Measurements from ENCODE around the gene ZNF223. TPM values are rescaled to one million over a fixed set of nuclear protein-coding genes. Genes with fewer than 3 reads are reported as not detected.

ZNF223 gene
- total RNA-seq (2014; rRNA removed; shearing (Covaris generic)), result 3.5 and 8.1 TPM in 2 replicates

GRCh38 chr19:44051650-44052402, at the start of gene ZNF223:
TSS of gene ZNF223 (plus strand) at chr19:44052036. CDS start at chr19:44055177, 3,141 bp downstream.
- Histone ChIP-seq H3K4me3 (ENCODE audit: insufficient read depth, low read depth, low read length) (peak within 1 kb of the TSS; percentile 79), H3K27me3 (ENCODE audit: control insufficient read depth, insufficient read depth, low read length) (0 out of 2 replicates have a peak, but pooled peaks cover 2% of the 10 kb centered on the region), H3K36me3 (replicated peaks; ENCODE audit: control insufficient read depth, insufficient read depth, low read length) (no peaks in the 10 kb centered on the region)
- DNase-seq, result peak; percentile 94

- Histone ChIP-seq H3K36me3 (replicated peaks; ENCODE audit: control insufficient read depth, insufficient read depth, low read length) (no peaks in the 10 kb centered on the region), H3K27me3 (ENCODE audit: control insufficient read depth, insufficient read depth, low read length) (no peaks in the 10 kb centered on the region; the same call in 1 of the 2 replicates), H3K4me3 (ENCODE audit: insufficient read depth, low read depth, low read length) (peak overlapping the region; percentile 62)
- no peak for DNase-seq
Measured at GRCh38 chr19:44002212-44002565, 49.6 kb upstream of the ZNF223 start.

GRCh38 chr19:44002566-44003460, 49.0 kb upstream of the ZNF223 start, which contains the start of gene ZNF230:
TSS of gene ZNF230 (plus strand) at chr19:44002957. CDS start at chr19:44007079, 4,122 bp downstream.
- Histone ChIP-seq H3K27me3 (ENCODE audit: control insufficient read depth, insufficient read depth, low read length) (no peaks in the 10 kb centered on the region; the same call in 1 of the 2 replicates), H3K4me3 (ENCODE audit: insufficient read depth, low read depth, low read length) (peak within 1 kb of the TSS; percentile 62), H3K36me3 (replicated peaks; ENCODE audit: control insufficient read depth, insufficient read depth, low read length) (no peaks in the 10 kb centered on the region)
- peak; percentile 75 for DNase-seq

- Histone ChIP-seq H3K27me3 (ENCODE audit: control insufficient read depth, insufficient read depth, low read length) (no peaks in the 10 kb centered on the region; the same call in 1 of the 2 replicates), H3K4me3 (ENCODE audit: insufficient read depth, low read depth, low read length) (peak overlapping the region; percentile 62)
- peak; percentile 13 for DNase-seq
Measured at GRCh38 chr19:44003461-44004009, 48.3 kb upstream of the ZNF223 start.

GRCh38 chr19:44005973-44006372, 45.9 kb upstream of the ZNF223 start:
- H3K4me3 ChIP-seq (ENCODE audit: insufficient read depth, low read depth, low read length), result no peak overlapping the region
- DNase-seq, result no peak
- H3K27me3 ChIP-seq (ENCODE audit: control insufficient read depth, insufficient read depth, low read length), result no peaks in the 10 kb centered on the region; the same call in 1 of the 2 replicates
- peaks cover 13% of the 10 kb centered on the region for H3K36me3 ChIP-seq (replicated peaks; ENCODE audit: control insufficient read depth, insufficient read depth, low read length)

More at GRCh38 chr19:44003461-44004009, 48.3 kb upstream of the ZNF223 start:
- H3K36me3 ChIP-seq (replicated peaks; ENCODE audit: control insufficient read depth, insufficient read depth, low read length), result peaks cover 2% of the 10 kb centered on the region; the same call in 1 of the 2 replicates

GRCh38 chr19:44007473-44007872, 44.4 kb upstream of the ZNF223 start:
- H3K27me3 ChIP-seq (ENCODE audit: control insufficient read depth, insufficient read depth, low read length), result no peaks in the 10 kb centered on the region; the same call in 1 of the 2 replicates
- DNase-seq, result no peak
- no peak overlapping the region for H3K4me3 ChIP-seq (ENCODE audit: insufficient read depth, low read depth, low read length)
- H3K36me3 ChIP-seq (replicated peaks; ENCODE audit: control insufficient read depth, insufficient read depth, low read length), result peaks cover 14% of the 10 kb centered on the region

GRCh38 chr19:44010468-44010867, 41.4 kb upstream of the ZNF223 start:
- H3K4me3 ChIP-seq (ENCODE audit: insufficient read depth, low read depth, low read length), result no peak overlapping the region
- no peak for DNase-seq
- H3K36me3 ChIP-seq (replicated peaks; ENCODE audit: control insufficient read depth, insufficient read depth, low read length), result peaks cover 14% of the 10 kb centered on the region
- H3K27me3 ChIP-seq (ENCODE audit: control insufficient read depth, insufficient read depth, low read length), result no peaks in the 10 kb centered on the region

GRCh38 chr19:44019498-44019897, 32.3 kb upstream of the ZNF223 start:
- no peak for DNase-seq
- Histone ChIP-seq H3K27me3 (ENCODE audit: control insufficient read depth, insufficient read depth, low read length) (no peaks in the 10 kb centered on the region), H3K36me3 (replicated peaks; ENCODE audit: control insufficient read depth, insufficient read depth, low read length) (no peaks in the 10 kb centered on the region), H3K4me3 (ENCODE audit: insufficient read depth, low read depth, low read length) (no peak overlapping the region)

- Histone ChIP-seq H3K27me3 (ENCODE audit: control insufficient read depth, insufficient read depth, low read length) (no peaks in the 10 kb centered on the region; the same call in 1 of the 2 replicates), H3K4me3 (ENCODE audit: insufficient read depth, low read depth, low read length) (no peak overlapping the region), H3K36me3 (replicated peaks; ENCODE audit: control insufficient read depth, insufficient read depth, low read length) (no peaks in the 10 kb centered on the region)
- no peak for DNase-seq
Measured at GRCh38 chr19:44021221-44021620, 30.6 kb upstream of the ZNF223 start.

GRCh38 chr19:44024900-44025216, 27.0 kb upstream of the ZNF223 start:
- no peaks in the 10 kb centered on the region; the same call in 1 of the 2 replicates for H3K27me3 ChIP-seq (ENCODE audit: control insufficient read depth, insufficient read depth, low read length)
- DNase-seq, result no peak
- peaks cover 7% of the 10 kb centered on the region for H3K36me3 ChIP-seq (replicated peaks; ENCODE audit: control insufficient read depth, insufficient read depth, low read length)
- peak overlapping the region; percentile 79 for H3K4me3 ChIP-seq (ENCODE audit: insufficient read depth, low read depth, low read length)

- peak; percentile 67 for DNase-seq
- Histone ChIP-seq H3K36me3 (replicated peaks; ENCODE audit: control insufficient read depth, insufficient read depth, low read length) (peaks cover 7% of the 10 kb centered on the region), H3K4me3 (ENCODE audit: insufficient read depth, low read depth, low read length) (peak within 1 kb of the TSS; percentile 79), H3K27me3 (ENCODE audit: control insufficient read depth, insufficient read depth, low read length) (no peaks in the 10 kb centered on the region; the same call in 1 of the 2 replicates)
Measured at GRCh38 chr19:44025217-44025936, 26.5 kb upstream of the ZNF223 start, which contains the start of gene ZNF222. TSS of gene ZNF222 (plus strand) at chr19:44025379. CDS start at chr19:44025437, 58 bp downstream.

GRCh38 chr19:44026622-44027021, 25.2 kb upstream of the ZNF223 start:
- H3K36me3 ChIP-seq (replicated peaks; ENCODE audit: control insufficient read depth, insufficient read depth, low read length), result peaks cover 9% of the 10 kb centered on the region
- no peak overlapping the region for H3K4me3 ChIP-seq (ENCODE audit: insufficient read depth, low read depth, low read length)
- H3K27me3 ChIP-seq (ENCODE audit: control insufficient read depth, insufficient read depth, low read length), result no peaks in the 10 kb centered on the region; the same call in 1 of the 2 replicates
- DNase-seq, result no peak

GRCh38 chr19:44032001-44032610, 19.7 kb upstream of the ZNF223 start:
- Histone ChIP-seq H3K36me3 (replicated peaks; ENCODE audit: control insufficient read depth, insufficient read depth, low read length) (peaks cover 17% of the 10 kb centered on the region), H3K4me3 (ENCODE audit: insufficient read depth, low read depth, low read length) (no peak overlapping the region)

More at GRCh38 chr19:44032001-44032610, 19.7 kb upstream of the ZNF223 start:
- no peaks in the 10 kb centered on the region for H3K27me3 ChIP-seq (ENCODE audit: control insufficient read depth, insufficient read depth, low read length)
- no peak for DNase-seq
